Smooth muscle cell (in vitro differentiated cells): Measurements from ENCODE around the gene MED14. TPM values are rescaled to one million over a fixed set of nuclear protein-coding genes. Genes with fewer than 3 reads are reported as not detected.
"Not testable (repeated sequence)": the region's sequence is repeated elsewhere in the genome, so short reads cannot be mapped to it uniquely, and the experiment has no call there.

ENCODE experiments used
- DNase-seq: peaks from one replicate; lab custom pipeline; 2025; ENCODE audit not compliant: unreplicated experiment; lab: John Stamatoyannopoulos, UW
- H2AFZ ChIP-seq: fragments of 200-600 bp; sonication (generic); 2 replicates; pipeline ENCODE4 v1.6.0; 2016; ENCODE audit warnings: antibody characterized with exemption, low read depth, mild to moderate bottlenecking
- H3F3A ChIP-seq: fragments of 200-600 bp; sonication (generic); 2 replicates; pipeline ENCODE4 v1.6.0; 2017; ENCODE audit warnings: antibody characterized with exemption, low read depth
- H3K27ac ChIP-seq: fragments of 200-600 bp; sonication (generic); 2 replicates; pipeline ENCODE4 v1.5.1; 2016; ENCODE audit warnings: low read depth, mild to moderate bottlenecking
- H3K27me3 ChIP-seq: fragments of 200-600 bp; sonication (generic); 2 replicates; pipeline ENCODE4 v1.6.1; 2016; ENCODE audit warnings: low read depth, mild to moderate bottlenecking
- H3K36me3 ChIP-seq: fragments of 200-600 bp; sonication (generic); 2 replicates; pipeline ENCODE4 v1.5.1; 2016; ENCODE audit warnings: low read depth
- H3K4me1 ChIP-seq: fragments of 200-600 bp; sonication (generic); 2 replicates; pipeline ENCODE4 v1.5.1; 2016; ENCODE audit warnings: low read depth
- H3K4me2 ChIP-seq: fragments of 200-600 bp; sonication (generic); 2 replicates; pipeline ENCODE4 v1.6.0; 2016; ENCODE audit warnings: mild to moderate bottlenecking
- H3K4me3 ChIP-seq: fragments of 200-600 bp; sonication (generic); 2 replicates; pipeline ENCODE4 v1.5.1; 2016; ENCODE audit warnings: mild to moderate bottlenecking
- H3K79me2 ChIP-seq: fragments of 200-600 bp; sonication (generic); 2 replicates; pipeline ENCODE4 v1.6.0; 2016; ENCODE audit warnings: low read depth, mild to moderate bottlenecking
- H3K9ac ChIP-seq: fragments of 200-600 bp; sonication (generic); 2 replicates; pipeline ENCODE4 v1.6.0; 2016; ENCODE audit warnings: low read depth
- H3K9me3 ChIP-seq: fragments of 200-600 bp; sonication (generic); replicated peaks from 2 replicates; pipeline ENCODE4 v1.5.1; 2016; ENCODE audit warnings: low read depth
- H4K20me1 ChIP-seq: fragments of 200-600 bp; sonication (generic); 2 replicates; pipeline ENCODE4 v1.6.0; 2016; ENCODE audit warnings: low read depth
- CTCF ChIP-seq: fragments of 200-600 bp; sonication (generic); IDR thresholded peaks from 2 replicates; pipeline ENCODE4 v1.5.1; 2017; ENCODE audit warnings: borderline replicate concordance, mild to moderate bottlenecking, antibody characterized with exemption; ENCODE audit not compliant: insufficient read depth, poor library complexity, severe bottlenecking
- WGBS: methylation state at CpG from one replicate; pipeline ENCODE4 v1.1.7; 2016; ENCODE audit warnings: low lambda C conversion rate; 5-methylcytosine and 5-hydroxymethylcytosine counted together
- polyA plus RNA-seq: library from polyadenylated mRNA; unstranded; fragments of >200 nt; fragmentation: Nextera tagmentation; extraction: Ambion mirVana; gene quantifications from 2 replicates; pipeline ENCODE4 v1.2.1, GENCODE V29; 2016
- total RNA-seq: library from RNA; depleted of rRNA; stranded (reverse); fragments of >200 nt; gene quantifications from 2 replicates; pipeline ENCODE4 v1.2.3, GENCODE V29; 2014

The MED14 gene
- 47.3 and 56.2 TPM in 2 replicates for total RNA-seq
- polyA plus RNA-seq: 9.4 and 14.2 TPM in 2 replicates

GRCh38 chrX:40735325-40736169 is at the start of gene MED14:
Gene MED14, minus strand, starts transcription at chrX:40735542. Its CDS starts 130 bp downstream, at chrX:40735412.
- Histone ChIP-seq H3K79me2 (peaks cover 35% of the 10 kb centered on the region), H3K27me3 (no peaks in the 10 kb centered on the region), H3K36me3 (no peaks in the 10 kb centered on the region), H2AFZ (peak within 1 kb of the TSS; percentile 41), H3K27ac (peak within 1 kb of the TSS; percentile 99), H3F3A (no peaks in the 10 kb centered on the region), H3K4me3 (peak within 1 kb of the TSS; percentile 71), H4K20me1 (peaks cover 39% of the 10 kb centered on the region), H3K4me2 (peak within 1 kb of the TSS; percentile 88), H3K4me1 (peaks cover 16% of the 10 kb centered on the region), H3K9me3 (no peaks in the 10 kb centered on the region), H3K9ac (peak within 1 kb of the TSS; percentile 96)
- peak; percentile 38 for TF ChIP-seq CTCF
- peak; percentile 44 for DNase-seq
- WGBS: 42% methylated on average over 82 of the region's 88 CpGs

- 70% methylated on average over 4 of the region's 4 CpGs for WGBS
- Histone ChIP-seq H3K9ac (no peak overlapping the region), H3K4me1 (no peaks in the 10 kb centered on the region), H3F3A (no peaks in the 10 kb centered on the region), H3K36me3 (no peaks in the 10 kb centered on the region), H2AFZ (no peak overlapping the region), H3K9me3 (no peaks in the 10 kb centered on the region), H3K4me2 (no peak overlapping the region), H3K27me3 (no peaks in the 10 kb centered on the region), H4K20me1 (no peaks in the 10 kb centered on the region), H3K79me2 (no peaks in the 10 kb centered on the region), H3K4me3 (no peak overlapping the region), H3K27ac (no peak overlapping the region)
- DNase-seq: no peak
- no peak for TF ChIP-seq CTCF
These were observed 49.3 kb upstream of the MED14 start for GRCh38 chrX:40784516-40785151.

- H3K4me1 ChIP-seq, H3K27me3 ChIP-seq, H3K4me2 ChIP-seq, H4K20me1 ChIP-seq, H3K4me3 ChIP-seq, DNase-seq, H3K27ac ChIP-seq, H3K36me3 ChIP-seq, H3K79me2 ChIP-seq, H3K9me3 ChIP-seq, H3F3A ChIP-seq, H2AFZ ChIP-seq, H3K9ac ChIP-seq: not testable (repeated sequence)
- 78% methylated on average over 11 of the region's 11 CpGs for WGBS
These were observed 47.4 kb upstream of the MED14 start for GRCh38 chrX:40782644-40783259.

- H4K20me1 ChIP-seq: no peaks in the 10 kb centered on the region
- WGBS: 83% methylated on average over 2 of the region's 2 CpGs
- no peak for DNase-seq
- H3K79me2 ChIP-seq: no peaks in the 10 kb centered on the region
- H3K27me3 ChIP-seq: no peaks in the 10 kb centered on the region
- no peaks in the 10 kb centered on the region for H3K4me1 ChIP-seq
- no peaks in the 10 kb centered on the region for H3F3A ChIP-seq
- H2AFZ ChIP-seq: no peak overlapping the region
- no peak overlapping the region for H3K4me2 ChIP-seq
- no peaks in the 10 kb centered on the region for H3K36me3 ChIP-seq
- TF ChIP-seq CTCF: no peak
- no peak overlapping the region for H3K4me3 ChIP-seq
- no peak overlapping the region for H3K9ac ChIP-seq
- no peak overlapping the region for H3K27ac ChIP-seq
- no peaks in the 10 kb centered on the region for H3K9me3 ChIP-seq
These were observed 45.6 kb upstream of the MED14 start for GRCh38 chrX:40780951-40781350.
